Tibial artery (tissue), 4 donors: ENCODE measurements around the gene ROR1.
A peak's percentile ranks its signal among the peaks of the same experiment; 100 is the strongest.

Experiments
- DNase-seq, 2 donors: peaks; one replicate each; pipeline ENCODE4 v3.0.0-alpha.2; 2019
- H3K27ac ChIP-seq, 2 donors: fragments of 200-600 bp; sonication (generic) in 1 of 2; 1 replicate in 1 of 2; 2 replicates in 1 of 2; pipeline ENCODE4 v1.5.1; 2018 to 2019; ENCODE audit warnings: mild to moderate bottlenecking in 1 of 2
- H3K27me3 ChIP-seq, 2 donors: fragments of 200-600 bp; sonication (generic) in 1 of 2; one replicate each; pipeline versions ENCODE4 v1.5.1 to v1.6.0; 2016 to 2019
- H3K36me3 ChIP-seq, 3 donors: fragments of 200-600 bp; sonication (generic) in 2 of 3; one replicate each; pipeline ENCODE4 v1.5.1; 2016 to 2019; ENCODE audit warnings: mild to moderate bottlenecking in 2 of 3
- H3K4me1 ChIP-seq, 4 donors: fragments of 200-600 bp; sonication (generic) in 2 of 4; 1 replicate in 3 of 4; 2 replicates in 1 of 4; pipeline ENCODE4 v1.5.1; 2016 to 2019
- H3K4me3 ChIP-seq, 2 donors: fragments of 200-600 bp; sonication (generic) in 1 of 2; 1 replicate in 1 of 2; 2 replicates in 1 of 2; pipeline ENCODE4 v1.5.1; 2018 to 2019; ENCODE audit warnings: mild to moderate bottlenecking in 2 of 2
- H3K9me3 ChIP-seq, 3 donors: fragments of 200-600 bp; sonication (generic) in 1 of 3; one replicate each; pipeline ENCODE4 v1.5.1; 2016 to 2019
- CTCF ChIP-seq, 2 experiments: fragments of 200-600 bp in 1 of 2; fragments of 450-650 bp in 1 of 2; IDR thresholded peaks; one replicate each; pipeline ENCODE4 v1.5.1; 2017 to 2019; ENCODE audit warnings: antibody characterized with exemption in 2 of 2, mild to moderate bottlenecking in 1 of 2, moderate library complexity in 1 of 2
- intact Hi-C: fragments of 100-400 bp; cut with DNase I; formaldehyde crosslinking; loops from one replicate; pipeline ENCODE4 v1.15.0; 2023; ENCODE audit warnings: low total_unique reads

The ROR1 gene

GRCh38 chr1:64072089-64072793 lies 298.4 kb downstream of the ROR1 start:
- Histone ChIP-seq H3K4me3 (no peak overlapping the region), H3K9me3 (no peaks in the 10 kb centered on the region), H3K27me3 (no peaks in the 10 kb centered on the region), H3K36me3 (no peaks in the 10 kb centered on the region), H3K4me1 (peaks cover 0 to 58% (median 20%) of the 10 kb centered on the region in 4 donors), H3K27ac (peak overlapping the region in 1 of 2 donors; percentile 2)
- intact Hi-C loops = no loop called here
- DNase-seq = no peak
- TF ChIP-seq CTCF (IDR thresholded peaks at IDR 0.05) = no peak

GRCh38 chr1:64073705-64074104 lies 299.9 kb downstream of the ROR1 start:
- Histone ChIP-seq H3K36me3 (no peaks in the 10 kb centered on the region), H3K4me1 (peaks cover 0 to 60% (median 20%) of the 10 kb centered on the region in 4 donors), H3K27me3 (no peaks in the 10 kb centered on the region), H3K4me3 (no peak overlapping the region), H3K9me3 (no peaks in the 10 kb centered on the region), H3K27ac (no peak overlapping the region)
- no peak for TF ChIP-seq CTCF (IDR thresholded peaks at IDR 0.05)
- no peak for DNase-seq
- intact Hi-C loops = no loop called here

GRCh38 chr1:64074767-64075166 lies 300.9 kb downstream of the ROR1 start:
- Histone ChIP-seq H3K9me3 (no peaks in the 10 kb centered on the region), H3K27me3 (no peaks in the 10 kb centered on the region), H3K36me3 (no peaks in the 10 kb centered on the region), H3K27ac (no peak overlapping the region), H3K4me1 (peaks cover 0 to 53% (median 18%) of the 10 kb centered on the region in 4 donors), H3K4me3 (no peak overlapping the region)
- no peak for TF ChIP-seq CTCF (IDR thresholded peaks at IDR 0.05)
- intact Hi-C loops = no loop called here
- DNase-seq = no peak

GRCh38 chr1:64077281-64077940 lies 303.6 kb downstream of the ROR1 start:
- H3K4me1 ChIP-seq = peaks cover 0 to 53% (median 16%) of the 10 kb centered on the region in 4 donors
- intact Hi-C loops = no loop called here
- H3K4me3 ChIP-seq = no peak overlapping the region
- H3K27ac ChIP-seq = no peak overlapping the region
- H3K36me3 ChIP-seq = no peaks in the 10 kb centered on the region
- no peaks in the 10 kb centered on the region for H3K9me3 ChIP-seq
- DNase-seq = no peak
- no peak for TF ChIP-seq CTCF (IDR thresholded peaks at IDR 0.05)
- H3K27me3 ChIP-seq = no peaks in the 10 kb centered on the region

GRCh38 chr1:64080941-64081562 lies 307.2 kb downstream of the ROR1 start:
- no peaks in the 10 kb centered on the region for H3K36me3 ChIP-seq
- H3K27me3 ChIP-seq = no peaks in the 10 kb centered on the region
- H3K9me3 ChIP-seq = no peaks in the 10 kb centered on the region
- DNase-seq = no peak
- H3K27ac ChIP-seq = no peak overlapping the region
- no peak overlapping the region for H3K4me3 ChIP-seq
- H3K4me1 ChIP-seq = peaks cover 0 to 69% (median 24%) of the 10 kb centered on the region in 4 donors
- intact Hi-C loops = loop anchor here (5.0 kb wide), 1 partner anchor 259 kb away; no protein-coding TSS in a partner anchor
- no peak for TF ChIP-seq CTCF (IDR thresholded peaks at IDR 0.05)
